ENCODE measurements around the gene HMCN2. TPM values are rescaled to one million over a fixed set of nuclear protein-coding genes. Genes with fewer than 3 reads are reported as not detected.

The HMCN2 gene
- total and polyA plus RNA-seq, 2 of the 4 experiments (the other 2 are of a cell fraction), result 0.02 TPM; not detected in 1

- Histone ChIP-seq H3K14ac (replicated peaks; ENCODE audit: low read depth, low read length) (no peak overlapping the region), H4K20me1 (ENCODE audit: insufficient read depth, low read length) (no peaks in the 10 kb centered on the region), H3K4me1 (ENCODE audit: control insufficient read depth, insufficient read depth, low read length) (no peaks in the 10 kb centered on the region; the same call in 1 of the 2 replicates), H2BK15ac (ENCODE audit: low read depth, low read length) (no peak overlapping the region), H3K79me1 (ENCODE audit: low read depth in 1 of 2, low read length in 2 of 2) (no peaks in the 10 kb centered on the region), H2AK9ac (replicated peaks; ENCODE audit: low read depth, low read length, poor library complexity) (no peak overlapping the region), H3K4me3 (ENCODE audit: insufficient read depth, low read depth, low read length) (no peak overlapping the region), H4K91ac (ENCODE audit: insufficient read depth, low read depth, low read length) (no peak overlapping the region), H3K36me3 (ENCODE audit: control insufficient read depth, insufficient read depth, low read length) (no peaks in the 10 kb centered on the region), H4K5ac (ENCODE audit: low read depth, low read length) (no peak overlapping the region), H2BK5ac (ENCODE audit: low read depth, low read length, poor library complexity, severe bottlenecking) (no peak overlapping the region), H3K4me2 (ENCODE audit: low read depth, low read length) (no peak overlapping the region), H2BK20ac (ENCODE audit: low read depth, low read length) (no peak overlapping the region), H3K27me3 (ENCODE audit: control insufficient read depth, insufficient read depth, low read length) (peaks cover 27% of the 10 kb centered on the region), H2BK120ac (ENCODE audit: low read depth, low read length) (no peak overlapping the region), H2AK5ac (ENCODE audit: low read depth, low read length) (no peak overlapping the region), H3K9me3 (ENCODE audit: control insufficient read depth, insufficient read depth, low read length) (no peaks in the 10 kb centered on the region), H3K4ac (ENCODE audit: low read depth, low read length) (no peak overlapping the region), H4K8ac (ENCODE audit: low read depth in 2 of 2, low read length in 2 of 2) (no peak overlapping the region), H3K18ac (ENCODE audit: low read depth, low read length) (no peak overlapping the region), H3K9ac (ENCODE audit: low read depth, low read length) (no peak overlapping the region), H3K9me1 (ENCODE audit: insufficient read depth, low read length) (no peaks in the 10 kb centered on the region), H3K56ac (ENCODE audit: extremely low read depth, insufficient read depth, low read length) (no peak overlapping the region), H2AFZ (replicated peaks; ENCODE audit: low read length, poor library complexity) (peak overlapping the region; percentile 87), H3K23ac (ENCODE audit: low read depth, low read length) (no peak overlapping the region), H3K27ac (ENCODE audit: insufficient read depth, low read length) (no peak overlapping the region)
- WGBS, 2 experiments (ENCODE audit: extremely low coverage in 2 of 2, insufficient read length in 1 of 2), result no CpG with 5 or more reads among the region's 9 CpGs
- TF ChIP-seq BHLHE40 (IDR thresholded peaks at IDR 0.05; ENCODE audit: low read depth, low read length) (no peak), MAFK (IDR thresholded peaks at IDR 0.05; ENCODE audit: low read depth, low read length) (no peak), CEBPB (IDR thresholded peaks at IDR 0.05; ENCODE audit: low read depth, low read length) (no peak), MAZ (IDR thresholded peaks at IDR 0.05; ENCODE audit: borderline replicate concordance, low read depth, low read length) (no peak), FOS (IDR thresholded peaks at IDR 0.05; ENCODE audit: low read depth, low read length) (no peak), RCOR1 (IDR thresholded peaks at IDR 0.05; ENCODE audit: insufficient replicate concordance, low read length) (no peak), RFX5 (IDR thresholded peaks at IDR 0.05; ENCODE audit: low read depth, low read length) (no peak), MXI1 (IDR thresholded peaks at IDR 0.05; ENCODE audit: borderline replicate concordance, low read depth, low read length) (no peak), NFE2L2 (IDR thresholded peaks at IDR 0.05; ENCODE audit: low read depth, low read length) (no peak), RAD21 (IDR thresholded peaks at IDR 0.05; ENCODE audit: low read length) (no peak), USF2 (IDR thresholded peaks at IDR 0.05; ENCODE audit: low read depth, low read length) (no peak), SMC3 (IDR thresholded peaks at IDR 0.05; ENCODE audit: low read depth, low read length) (no peak)
- TF ChIP-seq, protein P1, sequence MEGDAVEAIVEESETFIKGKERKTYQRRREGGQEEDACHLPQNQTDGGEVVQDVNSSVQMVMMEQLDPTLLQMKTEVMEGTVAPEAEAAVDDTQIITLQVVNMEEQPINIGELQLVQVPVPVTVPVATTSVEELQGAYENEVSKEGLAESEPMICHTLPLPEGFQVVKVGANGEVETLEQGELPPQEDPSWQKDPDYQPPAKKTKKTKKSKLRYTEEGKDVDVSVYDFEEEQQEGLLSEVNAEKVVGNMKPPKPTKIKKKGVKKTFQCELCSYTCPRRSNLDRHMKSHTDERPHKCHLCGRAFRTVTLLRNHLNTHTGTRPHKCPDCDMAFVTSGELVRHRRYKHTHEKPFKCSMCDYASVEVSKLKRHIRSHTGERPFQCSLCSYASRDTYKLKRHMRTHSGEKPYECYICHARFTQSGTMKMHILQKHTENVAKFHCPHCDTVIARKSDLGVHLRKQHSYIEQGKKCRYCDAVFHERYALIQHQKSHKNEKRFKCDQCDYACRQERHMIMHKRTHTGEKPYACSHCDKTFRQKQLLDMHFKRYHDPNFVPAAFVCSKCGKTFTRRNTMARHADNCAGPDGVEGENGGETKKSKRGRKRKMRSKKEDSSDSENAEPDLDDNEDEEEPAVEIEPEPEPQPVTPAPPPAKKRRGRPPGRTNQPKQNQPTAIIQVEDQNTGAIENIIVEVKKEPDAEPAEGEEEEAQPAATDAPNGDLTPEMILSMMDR (conservative IDR thresholded peaks at IDR 0.05; ENCODE audit: low read depth, low read length), result no peak
- BruUV-seq (replicated peaks), result no TSS peak
- in situ Hi-C loops (cut with MboI; ENCODE audit: low sequenced_read_pairs), result no loop called here
- intact Hi-C loops (cut with micrococcal nuclease), result no loop called here
- no peak for DNase-seq
- dilution Hi-C loops (cut with HindIII; ENCODE audit: low sequenced_read_pairs, unreplicated experiment), result no loop called here
- no peak for ATAC-seq (ENCODE audit: low read depth)
- POLR2A ChIA-PET (ENCODE audit: unreplicated experiment), result no interaction called here
- CTCF ChIA-PET, result interaction anchor here (0.5 kb wide), 1 partner anchor 176 kb away, joined by 3 read pairs; no protein-coding TSS in a partner anchor
Measured at GRCh38 chr9:130433947-130434262, 168.3 kb downstream of the HMCN2 start.
